HG02623 (cell line): ENCODE results near the gene LDLRAD4.

Source experiments
- ATAC-seq: cut with Tn5 transposase; IDR thresholded peaks from one replicate; pipeline ENCODE4 v1.9.1; 2021; ENCODE audit warnings: moderate library complexity; ENCODE audit not compliant: unreplicated experiment

LDLRAD4 gene

DNA sequence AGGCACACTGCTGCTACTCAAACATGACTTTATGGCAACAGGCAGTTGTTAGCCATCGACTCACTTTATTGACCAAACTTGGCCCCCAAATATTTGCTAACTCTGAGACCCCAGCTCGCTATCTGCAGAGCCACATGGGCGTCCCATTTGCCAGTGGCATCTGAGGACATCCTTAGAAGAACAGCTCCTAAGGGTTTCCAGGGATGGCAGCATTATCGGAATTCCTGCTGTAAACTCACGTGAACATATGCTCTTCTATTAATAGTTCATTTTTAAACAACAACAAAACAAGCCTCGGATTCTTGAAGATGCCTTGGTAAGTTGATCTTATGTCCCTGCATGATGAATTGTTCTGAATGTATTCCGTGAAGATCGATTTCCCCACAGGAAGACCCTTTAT lies 181.0 kb downstream of the LDLRAD4 start:
- ATAC-seq, result no peak

DNA sequence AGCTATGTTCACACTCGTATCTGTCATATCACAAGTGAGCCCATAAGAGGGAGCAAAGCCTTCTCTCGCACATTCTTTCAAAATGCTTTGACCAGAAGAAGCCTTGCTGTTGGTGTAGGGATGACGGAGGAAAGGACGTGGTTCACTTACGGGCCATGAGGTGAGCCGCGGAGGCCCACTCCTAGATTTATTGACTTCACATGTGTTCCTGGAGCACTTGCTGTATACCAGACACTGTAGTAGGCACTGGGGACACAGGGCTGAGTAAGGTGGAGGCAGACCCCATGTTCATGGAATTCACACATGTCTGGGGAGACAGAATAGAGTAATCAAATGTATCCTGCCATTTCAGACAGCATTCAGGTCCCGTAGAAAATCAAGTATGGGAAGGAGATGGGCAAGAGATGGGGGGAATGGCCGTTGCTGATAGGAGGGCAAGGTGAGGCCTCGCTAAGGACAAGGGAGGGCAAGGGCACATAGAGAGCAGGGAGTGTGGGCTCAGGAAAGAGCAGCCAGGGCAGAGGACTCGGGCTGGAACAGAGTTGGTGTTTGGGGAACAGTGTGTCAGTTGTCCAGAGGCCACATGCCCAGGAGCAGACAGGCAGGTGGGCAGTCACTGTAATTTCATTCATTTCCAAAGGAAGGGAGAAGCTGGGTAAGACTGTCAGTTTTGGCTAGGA lies 182.2 kb downstream of the LDLRAD4 start:
- ATAC-seq, result no peak

DNA sequence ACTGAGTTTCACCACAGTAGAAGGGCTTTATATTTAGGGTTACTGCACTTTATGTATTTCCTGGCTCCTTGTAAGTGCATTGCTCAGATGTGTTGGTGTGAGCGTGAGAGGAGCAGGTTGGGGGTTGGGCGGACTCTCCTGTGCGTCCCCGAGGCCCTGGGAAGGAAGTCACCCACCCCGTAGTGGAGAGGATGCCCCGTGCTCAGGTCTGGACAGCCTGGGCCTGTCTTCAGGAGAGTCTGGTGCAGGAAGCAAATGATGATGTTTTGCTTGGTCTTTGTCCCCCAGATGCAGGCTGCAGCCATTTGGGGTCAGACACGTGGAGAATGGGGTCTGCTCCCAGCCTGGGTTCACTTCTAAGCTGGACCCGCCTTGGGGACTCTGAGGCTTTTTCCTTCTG lies 182.8 kb downstream of the LDLRAD4 start:
- no peak for ATAC-seq

DNA sequence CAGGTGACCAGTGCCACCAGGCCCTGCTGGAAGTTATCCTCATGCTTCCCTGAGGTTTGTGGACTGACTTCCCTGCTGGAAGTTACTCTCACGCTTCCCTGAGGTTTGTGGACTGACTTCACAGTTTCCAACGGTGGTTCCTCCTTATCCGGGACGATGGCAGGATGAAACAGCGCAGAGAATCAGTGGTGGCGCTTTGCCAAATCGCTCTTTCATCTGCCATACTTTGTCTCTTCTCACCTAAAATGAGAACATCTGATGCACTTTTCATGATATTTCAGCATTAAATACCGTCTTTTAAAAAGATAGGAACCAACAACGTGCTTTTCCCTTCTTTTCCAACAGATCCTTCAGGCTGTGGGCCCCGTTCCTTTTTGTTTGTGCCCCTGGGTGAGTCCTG lies 183.3 kb downstream of the LDLRAD4 start:
- ATAC-seq, result no peak

DNA sequence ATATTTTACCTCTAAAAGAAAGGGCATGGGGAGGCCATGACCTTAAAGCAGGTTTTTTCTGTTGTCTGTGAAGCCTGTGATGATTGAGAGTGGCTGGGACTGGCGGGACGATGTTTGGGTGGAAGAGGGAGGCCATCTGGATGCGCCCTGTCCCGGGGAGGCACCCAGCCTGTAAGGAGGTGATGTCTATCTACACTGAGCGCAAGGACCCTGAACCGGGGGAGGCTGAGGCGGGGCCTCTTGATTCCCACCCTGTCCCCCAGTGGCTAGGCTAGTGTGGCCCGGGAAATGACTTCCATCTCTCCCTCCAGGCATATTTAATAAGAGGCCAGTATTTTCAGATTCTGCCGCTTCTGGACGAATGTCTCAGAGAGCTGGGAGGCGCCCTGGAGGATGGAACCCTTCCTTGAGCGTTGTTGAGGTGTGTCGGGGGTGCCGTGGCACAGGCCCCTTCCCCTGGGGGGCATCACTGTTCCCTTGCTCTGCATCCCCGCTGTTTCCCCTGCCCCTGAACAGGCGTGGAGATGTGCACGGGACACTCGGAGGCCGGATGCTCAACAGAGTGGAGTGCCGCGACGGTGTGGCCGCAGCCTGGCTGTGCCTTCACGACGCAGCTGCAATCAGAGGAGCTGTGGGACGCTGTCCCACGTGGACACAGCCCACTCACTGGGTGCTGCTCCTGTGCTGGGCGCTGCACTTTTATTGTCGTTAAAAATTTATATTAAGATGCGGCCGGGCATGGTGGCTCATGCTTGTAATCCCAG lies 185.4 kb downstream of the LDLRAD4 start:
- ATAC-seq, result no peak

DNA sequence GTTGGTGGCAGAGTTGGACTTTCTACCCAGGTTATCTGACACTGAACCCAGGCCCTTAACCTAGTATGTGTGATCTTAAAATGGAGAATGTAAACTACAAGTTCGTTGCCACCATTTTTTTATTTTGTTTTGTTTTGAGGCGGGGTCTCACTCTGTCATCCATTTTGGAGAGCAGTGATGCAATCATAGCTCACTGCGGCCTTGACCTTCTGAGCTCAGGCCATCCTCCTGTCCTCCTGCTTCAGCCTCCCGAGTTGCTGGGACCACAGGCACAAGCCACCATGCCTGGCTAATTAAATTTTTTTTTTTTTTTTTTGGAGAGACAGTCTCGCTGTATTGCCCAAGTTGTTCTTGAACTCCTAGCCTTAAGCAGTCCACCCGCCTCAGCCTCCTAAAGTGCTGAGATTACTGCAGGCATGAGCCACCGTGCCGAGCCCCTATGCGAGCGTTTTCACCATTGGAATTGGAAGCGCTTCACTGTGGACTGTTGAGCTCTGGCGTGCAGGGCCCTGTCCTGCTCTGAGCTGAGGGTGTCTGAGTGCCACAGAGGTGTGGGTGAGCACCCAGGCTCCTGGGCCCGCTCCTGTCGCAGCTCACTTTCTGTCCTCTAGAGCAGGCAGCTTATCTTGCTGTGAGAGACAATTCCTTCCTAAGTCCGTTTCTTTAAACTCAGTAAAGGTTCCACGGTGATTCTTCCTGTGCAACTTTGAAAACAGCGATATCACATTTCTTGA lies 186.9 kb downstream of the LDLRAD4 start:
- no peak for ATAC-seq

DNA sequence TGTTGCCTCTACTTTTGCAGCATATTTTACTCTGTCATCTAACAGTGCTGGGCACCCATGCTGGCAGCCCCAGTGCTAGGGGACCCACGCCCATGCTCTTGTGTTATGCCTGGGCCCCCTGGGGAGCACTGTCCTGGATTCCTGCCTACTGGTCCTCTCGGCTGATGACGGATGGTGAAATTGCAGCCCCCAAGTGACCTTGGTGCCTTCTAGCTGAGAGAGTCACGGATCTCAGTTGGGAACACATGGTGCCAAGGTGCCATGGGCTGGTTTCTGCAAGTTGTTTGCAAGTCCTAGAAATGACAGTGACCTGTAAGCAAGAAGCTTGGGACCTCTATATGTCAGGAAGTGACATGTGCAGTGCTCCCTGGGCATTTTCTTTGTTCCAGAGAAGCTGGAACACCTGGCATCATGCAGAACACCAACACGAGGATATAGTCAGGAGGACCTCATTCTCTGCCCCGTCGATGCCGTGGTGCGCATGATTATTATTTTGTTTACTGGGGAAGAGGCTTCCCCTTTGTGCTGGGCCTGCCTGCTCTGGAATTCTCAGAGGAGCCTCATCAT lies 187.6 kb downstream of the LDLRAD4 start:
- no peak for ATAC-seq

DNA sequence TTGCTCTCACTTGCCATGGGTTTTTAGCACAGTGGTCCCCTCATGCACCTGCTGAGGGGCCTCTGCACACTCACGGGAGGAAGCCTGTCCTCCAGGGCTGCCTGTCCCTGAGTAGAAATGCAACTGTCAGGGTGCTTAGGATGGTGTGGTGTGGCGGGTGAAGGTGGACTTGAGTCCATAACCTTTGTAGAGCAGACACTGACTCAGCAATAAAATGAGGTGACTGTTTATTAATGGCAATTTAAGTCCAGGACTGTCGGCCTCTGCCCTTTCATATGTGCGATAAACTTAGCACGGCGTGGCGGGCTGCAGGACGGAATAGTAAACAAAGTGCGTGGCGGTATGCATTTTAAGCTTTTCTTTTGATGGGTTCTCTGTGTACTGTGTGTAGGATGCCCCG lies 188.2 kb downstream of the LDLRAD4 start:
- no peak for ATAC-seq

DNA sequence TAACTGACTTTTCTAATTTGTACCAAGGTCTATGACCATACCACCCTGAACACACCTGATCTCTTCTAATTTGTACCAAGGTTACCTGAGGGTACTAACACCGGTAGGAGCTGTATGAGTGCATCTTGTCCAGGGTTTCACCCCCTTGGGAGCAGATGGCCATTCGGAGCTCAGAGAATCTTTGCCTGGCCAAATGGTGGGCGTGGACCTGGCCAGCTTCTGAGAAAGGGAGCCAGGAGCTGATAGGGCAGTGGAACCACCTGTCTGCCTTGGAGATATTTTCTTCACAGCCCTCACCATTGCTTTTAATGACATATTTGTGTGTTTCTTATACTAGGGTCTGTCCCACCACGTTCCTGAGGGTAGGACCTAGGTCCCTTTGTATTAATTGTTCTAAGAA lies 188.9 kb downstream of the LDLRAD4 start:
- ATAC-seq, result no peak

DNA sequence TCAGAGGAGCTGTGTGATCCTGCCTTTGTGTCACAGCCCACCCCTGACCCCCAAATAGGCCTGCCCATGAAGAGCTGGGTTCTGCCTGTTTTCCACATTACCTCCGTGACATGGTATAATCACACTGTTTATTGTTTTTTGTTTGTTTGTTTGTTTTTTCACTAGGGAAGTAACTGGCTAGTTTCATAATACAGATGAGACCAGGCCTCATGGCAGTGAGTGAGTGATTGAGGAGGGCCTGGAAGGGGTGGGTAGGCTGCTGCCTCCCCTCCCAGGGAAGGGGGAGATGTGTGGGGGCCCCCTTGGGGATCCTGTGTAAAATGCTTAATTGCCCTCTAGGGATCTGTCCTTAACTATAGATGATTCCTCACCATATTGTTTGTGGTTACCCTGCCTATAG lies 190.5 kb downstream of the LDLRAD4 start:
- no peak for ATAC-seq

DNA sequence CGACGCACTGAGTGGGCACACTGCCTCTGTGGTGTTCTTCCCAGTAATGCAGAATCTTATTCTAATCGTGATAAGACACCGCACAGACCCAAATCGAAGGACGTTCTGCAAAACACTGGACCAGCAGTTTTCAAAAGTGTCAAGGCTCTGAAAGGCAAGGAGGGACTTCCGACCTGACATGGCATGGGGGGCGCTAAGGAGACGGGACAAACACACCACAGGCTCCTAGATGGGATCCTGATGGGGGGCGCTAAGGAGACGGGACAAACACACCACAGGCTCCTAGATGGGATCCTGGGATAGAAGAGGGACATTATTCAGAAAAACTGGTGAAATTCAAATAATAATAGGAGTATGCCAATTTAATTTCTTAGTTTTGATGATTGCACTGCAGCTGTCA lies 191.4 kb downstream of the LDLRAD4 start:
- ATAC-seq, result no peak

DNA sequence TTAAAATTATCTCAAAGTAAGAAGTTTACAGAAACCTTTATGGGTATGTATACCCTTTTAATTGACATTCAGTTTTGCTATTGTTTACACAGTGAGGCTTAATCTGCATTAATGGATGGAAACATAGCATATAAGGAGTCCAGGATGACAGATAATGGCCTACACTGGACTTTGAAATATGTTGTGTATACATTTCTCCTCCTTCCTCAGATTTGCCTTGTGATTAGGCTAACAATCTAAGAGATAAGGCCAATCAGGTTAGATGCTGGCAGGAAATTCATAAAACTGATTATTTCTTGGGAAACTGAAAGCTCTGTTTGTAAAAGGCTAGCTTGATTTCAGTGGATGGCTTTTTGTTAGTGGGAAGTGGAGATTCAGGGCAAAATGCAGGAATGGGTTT lies 191.9 kb downstream of the LDLRAD4 start:
- no peak for ATAC-seq

DNA sequence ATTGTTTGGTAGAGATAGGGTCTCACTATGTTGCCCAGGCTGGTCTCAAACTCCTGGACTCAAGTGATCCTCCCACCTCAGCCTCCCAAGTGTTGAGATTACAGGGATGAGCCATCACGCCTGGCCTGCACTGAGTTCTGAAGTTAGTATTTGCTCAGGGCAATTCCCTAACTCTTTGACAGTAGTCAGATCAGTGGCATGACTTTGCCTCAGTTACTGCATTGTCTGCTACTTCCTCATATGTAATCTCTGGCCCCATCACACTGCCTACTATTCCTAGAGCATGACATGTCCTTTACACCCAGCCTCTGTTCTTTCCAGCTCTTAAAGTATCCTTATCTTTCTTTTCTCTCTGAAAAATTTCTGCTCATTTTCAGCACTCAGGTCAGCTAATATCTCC lies 193.5 kb downstream of the LDLRAD4 start:
- ATAC-seq, result no peak

DNA sequence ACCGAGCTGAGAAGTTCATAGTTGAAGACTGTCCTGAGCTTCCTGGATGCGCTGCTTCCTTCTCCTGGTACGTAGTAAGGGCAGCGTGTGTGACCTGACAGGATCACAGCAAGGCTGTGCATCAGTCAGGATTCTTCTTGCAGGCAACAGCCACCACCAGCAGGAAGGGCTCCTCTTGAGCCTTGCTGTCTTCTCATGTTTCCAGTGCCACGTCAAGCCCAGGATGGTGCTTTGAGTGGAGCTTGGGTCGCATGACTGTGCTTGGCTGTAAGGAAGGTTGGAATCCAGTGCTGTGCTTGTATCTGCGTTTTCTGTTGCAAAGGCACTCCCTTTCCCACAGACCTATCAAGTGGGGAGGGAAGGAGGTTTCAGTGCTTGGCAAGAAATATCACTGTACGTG lies 194.3 kb downstream of the LDLRAD4 start:
- no peak for ATAC-seq

DNA sequence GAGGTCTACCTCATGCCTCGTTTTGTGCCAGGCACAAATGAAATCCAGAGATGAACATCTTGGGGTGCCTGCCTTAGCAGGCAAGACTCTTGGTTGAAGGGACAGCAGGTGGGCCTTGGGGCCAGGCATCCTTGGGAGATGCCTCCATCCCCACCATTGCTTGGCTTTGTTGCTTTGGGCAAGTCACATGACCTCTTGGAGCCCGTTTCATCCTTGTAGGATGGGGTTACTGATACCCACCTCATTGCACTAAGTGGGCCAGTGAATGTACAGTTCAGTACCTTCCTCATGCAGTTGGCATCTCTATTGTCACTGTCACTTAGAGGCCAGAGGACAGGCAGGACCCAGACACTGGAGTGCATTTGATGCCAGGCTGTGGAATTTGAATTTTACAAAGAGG lies 195.5 kb downstream of the LDLRAD4 start:
- ATAC-seq, result no peak

DNA sequence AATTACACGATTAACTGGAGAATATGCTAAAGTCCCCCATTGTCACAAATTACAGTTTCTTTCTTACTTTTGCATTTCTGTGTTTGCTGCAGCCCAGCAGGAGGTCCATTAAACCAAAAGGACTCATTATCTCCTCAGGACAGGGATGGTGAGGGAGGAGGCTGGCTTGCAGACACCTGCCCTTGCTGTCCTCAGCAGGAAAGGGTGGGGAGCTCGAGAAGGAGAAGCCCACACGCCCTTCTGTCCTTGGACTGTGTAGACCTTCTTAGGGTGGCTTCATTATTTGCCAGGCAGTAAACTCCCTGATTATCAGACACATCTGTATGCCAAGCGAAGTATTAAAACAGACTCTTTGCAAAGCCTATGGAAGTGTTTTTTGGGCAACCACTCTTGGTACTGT lies 196.0 kb downstream of the LDLRAD4 start:
- ATAC-seq, result no peak

DNA sequence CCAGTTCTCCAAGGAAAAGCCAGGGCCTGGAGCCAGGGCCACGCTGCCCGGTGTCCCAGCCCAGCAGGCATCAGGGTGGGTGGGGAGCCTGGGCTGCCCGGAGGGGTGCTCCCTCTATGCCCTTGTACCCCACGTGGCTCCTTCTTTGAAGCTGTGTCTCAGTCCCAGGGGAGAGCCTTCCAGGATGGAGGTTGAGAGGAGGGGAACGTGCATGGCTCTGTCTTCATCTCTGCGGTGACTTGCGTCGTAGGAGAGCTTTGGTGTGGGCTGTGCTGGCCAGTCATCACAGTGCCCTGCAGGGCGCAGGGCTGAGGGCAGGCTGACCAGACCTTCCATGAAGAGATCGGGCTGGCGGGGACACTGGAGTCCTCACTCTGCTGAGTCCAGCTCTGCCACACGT lies 197.2 kb downstream of the LDLRAD4 start:
- ATAC-seq, result no peak

DNA sequence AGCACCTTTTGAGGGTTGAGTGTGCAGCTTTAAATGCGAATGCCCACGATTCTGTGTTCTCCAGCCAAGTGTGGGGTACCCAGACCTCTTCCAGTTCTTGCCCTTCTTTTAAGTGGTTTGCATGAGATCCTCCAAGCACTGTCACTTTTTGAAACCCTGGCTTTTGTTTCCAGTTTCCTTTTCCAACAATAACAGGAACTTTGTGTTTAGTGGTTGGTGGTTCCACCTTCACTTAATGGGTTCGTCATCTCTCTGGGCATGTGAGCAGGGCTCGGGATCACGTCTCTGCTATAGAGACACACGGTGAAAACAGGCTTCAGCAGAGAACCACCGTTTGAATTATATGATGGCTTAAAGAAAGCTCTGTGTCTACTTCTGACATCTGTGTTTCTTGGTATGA lies 197.6 kb downstream of the LDLRAD4 start:
- ATAC-seq, result no peak

DNA sequence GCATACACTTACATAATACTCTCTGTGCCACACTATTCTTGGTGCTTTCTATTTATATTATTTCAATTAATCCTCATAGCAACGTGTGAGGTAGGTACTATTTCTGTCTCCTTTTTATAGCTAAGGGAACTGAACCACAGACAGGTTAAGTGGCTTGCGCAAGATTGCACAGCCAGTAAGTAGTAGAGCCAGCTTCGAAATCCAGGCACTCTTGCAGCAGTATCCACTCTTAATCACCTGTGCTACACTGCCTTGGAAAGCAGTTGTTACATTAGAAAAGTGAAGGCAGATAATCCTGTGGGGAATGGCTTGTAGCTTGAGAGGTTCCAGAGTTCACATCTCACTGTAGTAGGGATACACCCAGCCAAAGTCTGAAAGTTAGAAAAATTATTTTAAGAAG lies 198.3 kb downstream of the LDLRAD4 start:
- no peak for ATAC-seq

DNA sequence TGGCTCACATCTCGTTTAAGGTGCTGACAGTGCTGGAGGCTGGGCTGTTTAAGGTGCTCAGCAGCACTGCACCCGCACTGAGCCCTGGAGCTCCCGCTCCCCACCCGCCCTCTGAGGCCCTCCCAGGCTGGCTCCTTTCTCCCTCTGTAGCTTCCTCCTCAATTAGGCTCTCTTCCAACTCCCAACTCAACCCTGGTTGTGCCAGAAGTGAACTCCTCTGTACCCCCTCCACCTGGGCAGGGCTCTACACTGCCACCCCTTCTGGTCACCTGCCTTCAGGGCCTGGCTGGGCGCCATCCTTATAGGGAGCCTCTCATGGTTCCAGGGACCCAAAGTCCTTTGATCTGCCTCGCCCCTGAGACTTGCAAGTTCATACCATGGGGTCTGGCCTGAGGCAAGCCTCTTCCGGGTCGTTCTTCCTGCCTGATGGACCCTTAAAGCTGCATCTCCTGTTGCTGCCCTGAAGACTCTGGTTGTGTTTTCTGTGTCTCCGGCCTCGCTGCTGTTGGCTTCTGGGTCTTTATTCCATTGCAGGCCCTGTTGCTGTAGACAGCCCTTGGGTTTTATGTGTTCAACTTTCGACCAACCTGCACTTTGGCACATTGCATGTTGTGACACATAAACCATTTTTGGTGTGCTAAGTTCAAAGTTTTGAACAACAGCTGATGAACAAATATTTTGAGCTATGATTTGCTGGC lies 199.6 kb downstream of the LDLRAD4 start:
- ATAC-seq, result no peak
